C4-2B (cell line): ENCODE measurements around the gene RNF13.
"Not testable (repeated sequence)": the region's sequence is repeated elsewhere in the genome, so short reads cannot be mapped to it uniquely, and the experiment has no call there.

Source experiments
- H3K27ac ChIP-seq: fragments of 450-650 bp; 2 replicates; pipeline ENCODE4 v1.5.1; 2017
- CTCF ChIP-seq: fragments of 450-650 bp; conservative IDR thresholded peaks from 2 replicates; pipeline ENCODE4 v1.5.1; 2017; ENCODE audit warnings: mild to moderate bottlenecking
- ZFX ChIP-seq: fragments of 450-650 bp; IDR thresholded peaks from 2 replicates; pipeline ENCODE4 v1.6.1; 2017

The RNF13 gene

DNA sequence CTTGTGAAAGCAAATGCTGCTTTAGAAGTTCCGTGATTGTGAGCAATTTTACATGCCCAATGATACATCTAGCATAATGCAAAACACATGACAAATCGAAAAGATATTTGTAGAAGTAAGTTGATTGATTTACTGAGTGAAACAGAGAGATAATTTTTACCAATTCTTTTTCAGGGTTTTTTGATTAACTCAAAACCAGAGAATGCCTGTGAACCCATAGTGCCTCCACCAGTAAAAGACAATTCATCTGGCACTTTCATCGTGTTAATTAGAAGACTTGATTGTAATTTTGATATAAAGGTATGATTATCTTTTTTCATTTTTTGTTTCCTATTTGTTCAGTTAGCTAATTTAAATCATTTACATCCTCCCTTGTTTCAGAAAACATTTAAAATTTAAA is 58.8 kb downstream of the RNF13 start:
- TF ChIP-seq ZFX (no peak), CTCF (no peak)
- no peak overlapping the region for H3K27ac ChIP-seq

DNA sequence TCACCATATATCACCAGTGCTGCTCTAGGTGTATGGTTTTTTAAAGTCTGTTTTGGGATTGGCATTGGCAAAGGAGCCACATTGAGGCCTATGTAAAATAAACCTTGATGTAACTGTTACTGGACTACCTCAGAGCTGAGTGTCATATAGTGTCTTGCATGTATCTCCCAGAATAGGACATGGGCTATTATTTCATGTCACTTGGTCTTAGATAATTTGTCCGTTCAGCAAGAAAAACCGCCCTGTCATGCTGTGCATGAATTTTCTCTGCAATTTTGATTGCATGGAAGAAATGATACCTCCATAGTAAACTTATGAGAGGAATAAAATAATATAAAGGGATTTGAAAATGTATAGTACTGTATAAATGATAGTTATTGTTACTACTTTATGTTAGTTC is 59.6 kb downstream of the RNF13 start:
- no peak for TF ChIP-seq ZFX
- TF ChIP-seq CTCF, result no peak
- H3K27ac ChIP-seq, result no peak overlapping the region

- no peak overlapping the region for H3K27ac ChIP-seq
- TF ChIP-seq ZFX, result no peak
- no peak for TF ChIP-seq CTCF
Measured at GRCh38 chr3:149877668-149878067, 64.7 kb downstream of the RNF13 start.

DNA sequence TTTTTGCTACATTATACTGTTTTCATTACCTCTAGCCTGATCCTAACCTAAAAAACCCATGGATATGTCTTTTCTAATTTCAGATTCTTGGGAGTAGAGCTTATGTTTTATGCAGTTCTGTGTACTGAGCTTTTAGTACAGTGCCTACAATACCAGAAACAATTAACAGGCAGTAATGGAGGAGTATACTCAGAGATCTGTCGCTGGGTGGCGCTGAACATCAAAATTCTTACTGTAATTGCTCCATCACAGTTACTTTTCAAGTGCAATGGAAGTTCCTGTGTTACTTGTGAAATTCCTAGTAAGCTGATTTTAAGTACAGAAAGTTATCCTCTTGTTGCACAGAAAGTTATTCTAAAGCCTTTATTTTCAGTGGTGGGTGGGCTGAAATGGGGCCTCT is 66.9 kb downstream of the RNF13 start:
- H3K27ac ChIP-seq, result no peak overlapping the region
- TF ChIP-seq ZFX (no peak), CTCF (peak; percentile 82)

GRCh38 chr3:149881879-149882278 is 68.9 kb downstream of the RNF13 start:
- no peak for TF ChIP-seq ZFX
- TF ChIP-seq CTCF, result no peak
- no peak overlapping the region for H3K27ac ChIP-seq

- H3K27ac ChIP-seq, result no peak overlapping the region
- TF ChIP-seq CTCF (no peak), ZFX (no peak)
Measured at GRCh38 chr3:149883134-149883533, 70.1 kb downstream of the RNF13 start.

GRCh38 chr3:149883860-149884259 is 70.8 kb downstream of the RNF13 start:
- not testable (repeated sequence) for H3K27ac ChIP-seq

GRCh38 chr3:149884848-149885247 is 71.8 kb downstream of the RNF13 start:
- not testable (repeated sequence) for H3K27ac ChIP-seq

- no peak for TF ChIP-seq CTCF
- no peak for TF ChIP-seq ZFX
- no peak overlapping the region for H3K27ac ChIP-seq
Measured at GRCh38 chr3:149886957-149887356, 73.9 kb downstream of the RNF13 start.
